HG03103 (cell line): ENCODE measurements around the gene FUBP1.
"Not testable (repeated sequence)": the region's sequence is repeated elsewhere in the genome, so short reads cannot be mapped to it uniquely, and the experiment has no call there.

ENCODE experiments used
- ATAC-seq: cut with Tn5 transposase; IDR thresholded peaks from one replicate; pipeline ENCODE4 v1.9.1; 2021; ENCODE audit warnings: low read depth; ENCODE audit not compliant: unreplicated experiment

FUBP1 gene

DNA sequence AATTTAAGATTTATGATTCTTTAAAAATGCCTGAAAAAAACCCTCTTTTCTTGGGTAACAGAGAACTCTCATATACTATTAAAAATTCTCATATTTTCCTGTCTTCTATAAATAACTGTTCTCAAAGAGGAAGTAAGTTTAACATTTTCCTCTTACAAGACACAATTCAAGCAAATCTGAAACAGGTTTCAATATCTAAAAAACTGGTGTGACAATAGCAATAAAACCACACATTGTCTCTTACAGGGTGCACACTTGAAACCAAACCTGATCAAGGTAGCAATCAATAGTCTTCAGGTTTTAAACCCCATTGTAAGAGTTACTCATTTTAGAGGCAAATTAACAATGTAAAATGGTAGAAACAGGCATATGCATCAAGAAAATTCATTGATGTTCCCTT, 28.0 kb downstream of the FUBP1 start:
- ATAC-seq = peak; percentile 62

- no peak for ATAC-seq
Observed at GRCh38 chr1:77948841-77949424, 29.9 kb downstream of the FUBP1 start.

GRCh38 chr1:77945345-77945744, 33.5 kb downstream of the FUBP1 start:
- ATAC-seq = no peak

GRCh38 chr1:77942400-77943140, 36.3 kb downstream of the FUBP1 start:
- ATAC-seq = no peak

- ATAC-seq = no peak
Observed at GRCh38 chr1:77940921-77941570, 37.8 kb downstream of the FUBP1 start.

DNA sequence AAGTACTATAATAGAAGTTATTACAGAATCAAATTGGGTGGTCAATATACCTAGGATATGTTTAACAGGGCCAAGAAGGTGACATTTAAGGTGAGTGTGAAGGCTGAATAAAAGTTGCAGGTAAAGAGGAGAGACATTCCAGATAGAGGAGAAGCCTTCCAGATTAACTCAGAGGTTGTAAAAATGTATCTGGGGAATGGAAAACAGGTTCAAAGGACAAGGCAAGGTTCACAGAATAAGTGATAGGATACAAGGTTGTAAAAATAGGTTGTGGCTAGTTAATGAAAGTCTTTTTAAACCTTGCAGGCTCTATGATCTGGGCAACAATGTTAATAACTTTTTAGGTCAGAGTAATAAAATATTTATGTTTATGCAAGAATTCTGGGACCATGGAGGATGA, 40.2 kb downstream of the FUBP1 start:
- no peak for ATAC-seq

DNA sequence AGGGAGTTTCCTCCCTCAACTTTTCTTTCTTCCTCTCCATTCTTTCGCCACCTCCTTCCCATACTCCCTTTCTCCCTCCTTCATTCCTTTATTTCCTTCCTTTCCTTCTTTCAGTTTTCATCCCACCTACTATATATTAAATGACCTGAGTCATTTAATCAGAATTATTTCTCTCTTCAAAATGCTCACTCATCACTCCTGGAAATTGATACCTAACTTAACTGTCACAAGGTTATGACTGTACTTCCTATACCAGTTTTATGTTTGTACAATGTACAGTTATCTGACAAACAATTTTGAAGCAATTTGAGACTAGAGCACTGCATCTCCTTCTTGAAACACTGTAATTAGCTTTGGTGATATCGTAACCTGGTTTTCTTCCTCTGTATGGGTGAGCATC, 49.1 kb downstream of the FUBP1 start:
- no peak for ATAC-seq

GRCh38 chr1:77927414-77927813, 51.5 kb downstream of the FUBP1 start:
- no peak for ATAC-seq

- ATAC-seq = peak; percentile 50
Observed at GRCh38 chr1:77926561-77927357, 52.1 kb downstream of the FUBP1 start.

- ATAC-seq = no peak
Observed at GRCh38 chr1:77925956-77926355, 52.9 kb downstream of the FUBP1 start.

GRCh38 chr1:77925518-77925917, 53.4 kb downstream of the FUBP1 start:
- ATAC-seq = no peak

DNA sequence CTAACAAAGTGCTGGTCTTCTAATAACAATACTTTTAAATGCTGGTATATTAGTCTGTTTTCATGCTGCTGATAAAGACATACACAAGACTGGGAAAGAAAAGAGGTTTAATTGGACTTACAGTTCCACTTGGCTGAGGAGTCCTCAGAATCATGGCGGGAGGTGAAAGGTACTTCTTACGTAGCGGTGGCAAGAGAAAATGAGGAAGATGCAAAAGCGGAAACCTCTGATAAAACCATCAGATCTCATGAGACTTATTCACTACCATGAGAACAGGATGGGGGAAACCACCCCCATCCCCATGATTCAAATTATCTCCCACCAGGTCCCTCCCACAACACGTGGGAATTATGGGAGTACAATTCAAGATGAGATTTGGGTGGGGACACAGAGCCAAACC, 60.0 kb downstream of the FUBP1 start:
- ATAC-seq = not testable (repeated sequence)

- ATAC-seq = no peak
Observed at GRCh38 chr1:77910116-77910515, 68.8 kb downstream of the FUBP1 start.

- no peak for ATAC-seq
Observed at GRCh38 chr1:77906624-77907023, 72.2 kb downstream of the FUBP1 start.

GRCh38 chr1:77906019-77906545, 72.8 kb downstream of the FUBP1 start:
- ATAC-seq = no peak

GRCh38 chr1:77905603-77906002, 73.3 kb downstream of the FUBP1 start:
- ATAC-seq = no peak

- no peak for ATAC-seq
Observed at GRCh38 chr1:77900687-77901293, 78.1 kb downstream of the FUBP1 start.

- ATAC-seq = no peak
Observed at GRCh38 chr1:77899647-77900320, 79.1 kb downstream of the FUBP1 start.
